AG08395 (cell line): ENCODE measurements around the gene NME4.
"Not testable (repeated sequence)": the region's sequence is repeated elsewhere in the genome, so short reads cannot be mapped to it uniquely, and the experiment has no call there.

ENCODE experiments used
- DNase-seq: peaks from one replicate; pipeline ENCODE4 v3.0.0; 2012; ENCODE audit warnings: mixed read lengths, low spot score

The NME4 gene

DNA sequence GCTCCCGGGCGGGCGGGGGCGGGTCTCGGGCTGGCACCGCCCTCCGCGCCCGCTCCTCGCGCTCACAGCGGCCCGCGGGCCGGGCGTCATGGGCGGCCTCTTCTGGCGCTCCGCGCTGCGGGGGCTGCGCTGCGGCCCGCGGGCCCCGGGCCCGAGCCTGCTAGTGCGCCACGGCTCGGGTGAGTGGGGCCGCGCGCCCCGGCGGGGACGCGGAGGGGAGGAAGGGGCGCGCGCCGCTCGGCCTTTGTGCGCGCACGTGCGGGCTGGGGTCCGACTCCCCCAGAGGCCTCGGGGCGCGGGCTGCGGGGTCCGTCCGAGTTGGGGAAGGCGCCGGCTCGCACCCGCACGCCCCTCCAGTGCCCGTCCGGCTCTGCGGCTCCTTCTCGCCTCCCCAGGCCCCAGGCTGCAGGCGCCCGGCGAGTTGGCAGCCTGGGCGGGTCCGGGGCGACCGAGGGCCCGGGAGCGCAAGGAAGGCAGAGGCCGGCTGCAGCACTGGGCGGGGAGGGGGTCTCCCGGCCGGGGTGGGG is at the start of gene NME4:
Gene NME4 (plus strand): TSS at position 65 of the 527 bp plus-strand sequence. CDS start 24 bp downstream, at position 89.
- DNase-seq: peak; percentile 42

DNA sequence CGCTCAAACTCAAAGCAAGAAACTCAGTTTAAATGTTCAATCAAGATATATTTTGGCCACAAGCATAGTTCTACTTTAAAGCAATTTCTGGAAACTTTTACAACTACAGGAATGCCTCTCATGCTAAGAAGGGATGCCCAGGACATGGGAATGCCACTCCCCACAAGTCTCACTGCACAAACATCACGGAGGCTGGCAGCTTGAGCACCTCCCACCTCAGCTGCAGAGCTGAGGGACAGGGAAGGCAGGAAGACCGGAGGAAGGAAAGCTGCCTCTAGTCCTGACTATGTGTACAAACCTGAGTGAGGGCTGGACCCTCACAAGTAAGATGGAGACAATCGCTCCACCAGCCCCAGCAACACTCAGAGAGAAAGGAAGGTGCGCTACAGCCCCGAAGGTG is 49.8 kb upstream of the NME4 start:
- DNase-seq: no peak

DNA sequence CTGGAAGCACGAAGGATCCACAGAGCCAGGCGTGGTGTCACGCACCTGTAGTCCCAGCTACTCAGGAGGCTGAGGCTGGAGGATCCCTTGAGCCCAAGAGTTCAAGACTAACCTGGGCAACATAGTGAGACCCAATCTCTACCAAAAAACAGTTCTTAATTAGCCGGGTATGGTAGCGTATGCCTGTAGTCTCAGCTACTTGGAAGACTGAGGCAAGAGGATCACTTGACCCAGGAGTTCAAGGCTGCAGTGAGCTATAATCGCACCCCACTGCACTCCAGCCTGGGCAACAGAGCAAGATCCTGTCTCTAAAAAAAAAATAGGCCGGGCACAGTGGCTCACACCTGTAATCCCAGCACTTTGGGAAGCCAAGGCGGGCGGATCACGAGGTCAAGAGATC is 48.5 kb upstream of the NME4 start:
- DNase-seq: not testable (repeated sequence)

DNA sequence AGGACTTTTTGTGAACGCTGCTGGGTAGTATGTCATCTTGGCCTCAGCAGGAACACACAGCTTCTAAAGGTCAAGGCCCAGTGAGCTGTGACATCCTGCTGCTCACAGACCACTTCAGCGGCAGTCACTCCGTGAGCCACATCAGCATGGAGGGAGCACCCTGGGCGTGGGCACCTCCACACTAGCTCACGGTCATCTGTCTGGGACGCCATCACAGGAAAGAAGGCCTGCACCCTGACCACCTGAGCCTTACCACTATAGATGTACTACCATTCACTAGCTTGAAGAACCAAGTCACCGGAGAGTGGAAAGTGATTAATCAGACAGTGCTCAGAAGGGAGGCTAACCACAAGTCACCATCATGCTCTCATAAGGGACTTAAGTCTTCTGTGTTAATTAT is 47.8 kb upstream of the NME4 start:
- DNase-seq: no peak

DNA sequence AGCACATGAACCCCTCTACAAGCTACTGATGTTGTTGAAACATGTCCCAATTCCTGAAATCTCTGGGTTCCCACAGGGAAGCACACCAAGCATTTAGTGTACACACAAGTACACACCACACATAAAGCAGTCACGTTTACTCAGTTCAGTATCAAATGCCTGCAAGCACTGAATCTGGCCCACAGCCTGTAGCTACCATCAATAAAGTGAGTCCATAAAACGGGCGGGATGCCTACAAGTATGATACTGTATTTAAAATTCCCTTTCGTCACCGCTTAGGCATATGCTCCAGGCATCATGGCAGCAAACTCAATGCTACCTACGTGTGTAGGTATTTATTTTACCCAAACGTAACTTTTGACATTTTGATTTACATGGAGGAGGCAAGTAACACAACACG is 46.8 kb upstream of the NME4 start:
- DNase-seq: no peak

DNA sequence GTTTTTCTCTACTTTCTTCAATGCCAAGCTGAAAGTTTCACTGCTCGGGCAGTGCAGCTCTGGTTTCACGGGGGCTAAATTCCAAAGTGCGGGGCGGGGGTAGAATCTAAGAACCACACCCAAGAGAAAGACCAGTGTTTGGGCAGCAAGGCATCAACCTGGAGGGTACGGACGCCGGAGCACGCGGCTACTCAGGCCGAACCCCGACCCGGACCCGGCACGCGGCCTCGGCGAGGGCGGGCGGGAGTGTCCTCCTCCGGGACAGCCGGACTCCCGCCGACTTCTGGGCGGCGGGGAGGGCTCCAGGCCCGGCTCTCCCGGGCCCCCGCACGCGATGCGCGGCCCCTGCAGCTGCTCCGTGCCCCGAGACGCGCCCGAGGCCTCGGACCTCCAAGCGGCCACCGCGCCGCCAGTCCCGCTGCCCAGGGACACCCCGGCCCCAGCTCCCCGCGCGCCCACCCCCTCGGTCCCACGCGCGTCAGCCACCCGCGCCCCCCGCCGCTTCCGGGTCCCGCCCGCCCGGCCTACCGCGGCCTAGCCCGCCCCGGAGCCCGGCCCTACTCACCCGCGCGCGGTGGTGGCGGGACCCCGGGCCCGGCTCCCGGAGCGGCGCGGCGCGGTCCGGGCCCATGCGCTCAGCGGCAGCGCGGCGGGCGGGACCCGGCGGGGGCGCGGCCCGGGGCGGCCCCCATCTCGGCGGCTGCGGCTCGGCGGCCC is 45.0 kb upstream of the NME4 start:
- peak; percentile 35 for DNase-seq

DNA sequence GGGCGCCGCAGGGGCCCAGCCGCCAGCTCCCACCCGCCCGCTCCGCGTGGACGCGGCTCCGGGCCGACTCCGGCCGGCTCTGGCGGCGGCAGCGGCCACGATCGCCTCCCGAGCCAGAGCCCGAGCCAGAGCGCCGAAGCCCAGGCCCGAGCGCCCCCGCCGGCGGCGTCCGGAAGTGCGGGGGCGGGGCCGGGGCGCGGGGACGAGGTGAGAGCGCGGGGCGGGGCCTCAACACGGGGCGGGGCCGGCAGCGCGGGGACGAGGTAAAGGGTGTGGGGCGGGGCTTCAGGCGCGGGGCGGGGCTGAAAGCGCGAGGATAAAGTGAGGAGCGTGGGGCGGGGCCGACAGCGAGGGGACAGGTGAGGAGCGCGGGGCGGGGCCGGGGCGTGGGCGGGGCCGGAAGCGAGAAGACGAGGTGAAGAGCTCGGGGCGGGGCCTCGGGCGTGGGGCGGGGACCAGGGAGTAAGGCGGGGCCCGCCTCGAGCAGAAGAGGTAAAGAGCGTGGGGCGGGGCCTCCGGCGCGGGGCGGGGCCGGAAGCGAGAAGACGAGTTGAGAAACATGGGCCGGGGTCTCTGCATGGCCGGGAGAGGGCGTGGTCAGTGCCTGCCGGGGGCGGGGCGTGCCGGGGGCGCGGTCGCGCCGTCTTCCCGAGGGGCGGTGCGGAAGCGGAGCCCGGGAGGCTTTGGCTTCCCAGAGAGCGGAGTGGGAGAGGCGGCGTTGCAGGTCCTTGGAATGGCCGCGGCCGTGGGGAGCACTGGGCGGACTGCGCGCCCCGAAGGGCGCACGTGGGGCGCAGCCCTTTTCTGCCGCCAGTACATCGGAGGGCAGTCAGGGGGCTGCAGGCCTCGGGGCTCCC is 44.2 kb upstream of the NME4 start, which contains the start of gene AXIN1:
Gene AXIN1 (minus strand): TSS at position 177 of the 857 bp plus-strand sequence. CDS start 5,698 bp downstream, outside the sequence.
- peak; percentile 92 for DNase-seq

DNA sequence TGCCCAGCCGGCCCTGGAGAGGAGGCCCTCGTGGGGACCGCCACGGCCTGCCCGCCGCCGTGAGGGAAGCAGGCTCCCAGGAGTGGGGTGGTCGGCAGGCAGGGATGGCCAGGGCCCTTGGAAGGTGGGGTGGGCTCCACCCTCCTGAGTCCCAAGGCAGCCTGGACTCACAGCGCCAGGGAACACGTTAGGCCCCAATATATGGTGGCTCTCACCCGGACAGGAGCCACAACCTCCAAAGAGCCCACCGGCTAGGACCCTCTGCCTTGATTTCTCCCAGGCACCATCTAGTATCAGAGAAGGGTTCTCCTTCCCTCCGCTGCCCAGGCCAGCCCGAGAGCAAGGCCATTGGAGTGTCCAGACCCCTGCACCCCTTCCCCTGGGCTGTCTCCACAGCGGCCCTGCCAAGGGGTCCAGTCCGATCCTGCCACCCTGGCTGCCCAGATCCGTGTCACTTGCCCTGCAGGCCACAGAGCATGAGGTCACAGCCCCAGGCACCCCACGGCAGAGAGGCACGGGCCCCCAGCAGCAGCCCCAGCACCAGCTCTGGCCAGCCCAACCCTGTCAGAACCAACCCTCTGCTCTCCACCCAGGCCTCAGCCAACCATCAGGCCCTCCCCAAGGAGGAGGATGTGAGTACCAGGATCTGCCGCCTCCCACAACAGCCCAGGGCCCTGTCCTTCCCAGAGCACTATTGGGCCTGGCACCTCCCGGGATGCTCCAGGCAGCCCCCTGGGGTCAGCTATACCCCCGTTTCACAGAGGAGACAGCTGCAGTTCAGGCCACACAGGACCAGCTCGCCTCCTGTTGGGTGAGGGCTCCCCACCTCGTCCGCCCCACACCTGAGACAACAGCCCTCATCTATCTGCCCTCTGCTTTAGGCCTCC is 43.4 kb upstream of the NME4 start:
- DNase-seq: no peak

DNA sequence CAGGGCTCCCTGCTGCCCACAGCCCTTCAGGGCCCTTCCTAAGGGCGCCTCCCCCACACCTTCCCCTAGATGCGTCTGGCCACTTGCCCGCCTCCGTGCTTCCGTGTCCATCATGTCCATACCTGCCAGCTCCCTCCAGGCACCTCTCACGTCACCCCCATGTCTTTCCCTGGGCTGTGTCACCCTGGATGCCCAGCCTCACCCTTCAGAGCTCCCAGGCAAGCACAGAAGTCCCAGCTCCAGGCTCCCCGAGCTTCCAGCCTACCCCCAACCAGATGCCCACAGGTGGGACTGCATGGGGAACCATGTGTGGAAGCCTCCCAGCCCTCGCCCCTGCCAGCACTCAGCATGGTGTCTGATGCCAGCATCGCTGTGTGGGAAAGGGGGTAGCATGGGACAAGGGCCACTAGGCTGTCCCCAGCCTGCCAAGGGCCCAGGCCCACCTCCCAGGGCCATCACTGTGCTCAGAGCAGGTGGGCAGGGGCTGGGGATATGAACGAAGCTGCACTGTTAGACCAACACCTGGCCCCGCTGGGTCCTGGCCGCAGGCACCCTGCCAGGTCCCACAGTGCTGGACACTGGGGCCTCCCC is 42.6 kb upstream of the NME4 start:
- no peak for DNase-seq

DNA sequence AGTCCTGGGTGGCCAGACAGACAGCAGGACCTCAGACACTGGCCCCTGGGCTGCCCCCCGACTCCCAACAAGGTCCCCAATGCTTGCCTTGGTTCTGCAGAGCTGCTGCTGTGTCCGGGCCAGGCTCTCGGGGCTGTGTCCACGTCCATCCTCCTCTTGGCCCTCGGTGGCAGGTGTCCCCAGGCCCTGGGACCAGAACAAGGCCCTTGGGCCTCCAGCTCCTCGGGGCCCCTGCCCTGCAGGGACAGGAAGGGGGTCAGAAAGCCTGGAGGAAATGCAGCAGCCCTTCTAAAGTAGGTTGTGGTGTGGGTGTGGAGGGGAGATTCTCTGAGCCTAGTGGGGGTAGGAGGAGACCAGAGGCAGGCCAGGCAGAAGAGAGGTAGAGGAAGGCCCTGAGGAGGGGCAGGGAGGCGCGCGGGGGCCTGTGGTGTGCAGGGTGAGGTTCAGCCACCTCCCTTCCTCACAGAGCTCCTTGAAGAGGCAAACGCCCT is 42.0 kb upstream of the NME4 start:
- DNase-seq: no peak

DNA sequence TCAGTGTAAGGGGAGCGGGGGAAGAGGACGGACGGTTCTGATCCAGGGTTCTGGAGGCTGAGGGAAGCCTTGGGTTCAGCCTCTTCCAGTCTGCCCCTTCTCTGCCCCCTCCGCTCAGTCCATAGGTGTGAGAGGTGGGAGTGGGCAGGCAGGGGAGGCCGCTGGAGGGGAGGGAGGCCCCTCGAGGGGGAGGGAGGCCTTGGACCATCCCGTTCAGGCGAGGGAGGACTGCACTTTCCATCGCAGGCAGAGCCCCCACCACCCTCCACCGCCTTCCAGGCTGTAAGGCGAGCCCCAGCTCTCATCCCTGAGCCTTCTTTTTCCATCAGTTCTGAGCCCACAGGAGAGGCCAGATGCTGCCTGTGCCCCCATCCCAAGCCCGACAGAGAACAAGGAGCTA is 40.3 kb upstream of the NME4 start:
- no peak for DNase-seq

DNA sequence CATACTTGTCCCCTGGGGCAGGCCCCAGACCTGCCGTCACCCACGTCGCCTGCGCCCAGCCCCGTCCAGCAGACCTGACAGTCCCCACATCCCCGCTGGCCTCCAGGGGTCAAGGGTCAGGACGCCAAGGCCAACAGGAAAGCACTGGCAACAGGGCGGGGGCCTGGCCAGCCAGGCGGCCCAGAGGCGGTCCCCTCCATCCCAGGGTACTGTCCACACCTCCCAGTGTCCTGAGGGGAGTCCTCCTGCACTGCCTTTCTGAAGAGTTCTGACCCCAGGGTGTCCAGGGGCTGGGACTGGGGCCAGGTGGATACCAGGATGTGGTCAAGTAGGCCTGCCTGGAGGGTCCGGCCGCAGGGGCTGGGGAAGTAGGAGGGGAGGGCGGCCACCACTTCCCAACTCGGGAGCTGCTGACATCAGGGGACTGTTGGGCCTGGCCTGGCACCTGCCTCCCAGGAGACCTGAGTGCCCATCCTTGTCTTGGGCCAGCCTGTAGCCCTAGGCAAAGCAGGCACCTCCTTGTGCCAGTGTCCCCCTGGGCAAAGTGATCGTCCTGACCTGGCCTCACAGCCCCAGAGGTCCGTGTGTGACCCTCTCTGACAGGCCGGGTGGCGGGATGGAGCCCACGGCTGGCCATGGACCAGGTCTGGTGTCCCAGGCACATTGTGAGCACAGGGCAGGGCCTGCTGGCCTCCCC is 37.8 kb upstream of the NME4 start:
- DNase-seq: no peak

DNA sequence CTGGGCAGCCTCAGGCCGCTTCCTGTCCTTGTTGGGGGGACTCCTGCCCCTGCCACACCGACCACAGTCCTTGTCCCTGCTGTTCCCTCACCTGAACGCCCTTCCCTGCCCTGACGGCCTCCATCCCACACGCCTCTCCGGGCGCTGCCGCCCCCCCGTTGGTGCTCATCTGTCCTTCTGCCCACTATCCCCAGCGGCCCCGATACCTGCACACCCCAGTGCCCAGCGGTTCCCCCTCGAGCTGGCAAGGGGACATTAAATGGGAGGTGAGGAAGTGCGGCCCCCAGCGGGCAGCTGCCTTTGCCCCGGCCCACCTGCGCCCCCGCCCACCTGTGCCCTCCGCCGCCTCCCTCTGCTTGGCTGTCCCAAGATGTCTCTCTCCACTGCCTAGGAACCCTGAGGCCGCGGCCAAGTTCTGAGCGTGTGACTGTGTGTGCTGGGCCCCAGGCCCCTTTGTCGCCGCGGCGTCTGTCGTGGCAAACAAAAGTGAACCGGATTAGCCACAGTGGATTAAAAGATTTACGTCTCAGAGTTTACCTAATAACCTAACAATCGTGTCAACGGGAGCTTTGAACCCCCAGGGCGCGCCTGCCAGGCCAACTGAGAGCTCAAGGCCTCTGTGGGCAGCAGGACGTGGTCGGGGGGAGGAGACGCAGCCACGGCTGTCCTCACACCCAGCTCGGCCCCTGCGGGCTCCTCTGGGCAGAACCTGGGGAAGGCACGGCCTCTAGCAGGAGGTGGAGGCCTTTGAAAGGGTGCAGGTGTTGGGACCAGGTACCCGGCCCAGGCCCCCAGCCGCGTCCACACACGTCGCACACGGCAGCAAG is 36.9 kb upstream of the NME4 start:
- DNase-seq: no peak

DNA sequence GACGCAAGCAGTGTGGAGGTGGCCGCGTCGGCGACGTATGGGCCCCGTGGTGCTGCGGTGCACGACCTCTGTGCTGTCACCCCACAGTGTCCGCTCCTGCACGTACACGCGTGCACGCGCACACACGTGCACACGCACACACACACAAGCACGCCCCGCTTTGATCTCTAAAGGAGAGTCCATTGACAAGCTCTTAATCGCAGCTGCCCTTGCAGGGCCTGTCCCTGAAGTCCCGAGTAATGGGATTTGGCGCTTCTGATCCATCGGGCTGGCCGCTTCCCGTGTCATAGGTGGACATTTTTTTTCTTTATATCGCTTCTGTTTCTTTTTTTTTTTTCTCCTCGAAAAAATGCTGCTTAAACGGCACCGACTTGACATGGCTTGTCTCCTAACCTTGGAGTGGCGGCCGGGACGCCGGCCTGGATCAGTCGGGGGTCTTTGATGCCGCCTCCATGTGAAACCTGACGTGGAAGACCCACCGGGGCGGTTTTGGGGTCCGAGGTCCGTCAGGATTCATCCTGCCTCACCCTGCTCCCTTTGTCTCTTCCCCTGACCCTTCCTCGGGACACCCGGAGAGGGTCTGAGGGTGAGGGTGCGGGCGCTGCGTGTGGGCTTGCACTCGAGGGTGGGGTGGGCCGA is 36.2 kb upstream of the NME4 start:
- no peak for DNase-seq

DNA sequence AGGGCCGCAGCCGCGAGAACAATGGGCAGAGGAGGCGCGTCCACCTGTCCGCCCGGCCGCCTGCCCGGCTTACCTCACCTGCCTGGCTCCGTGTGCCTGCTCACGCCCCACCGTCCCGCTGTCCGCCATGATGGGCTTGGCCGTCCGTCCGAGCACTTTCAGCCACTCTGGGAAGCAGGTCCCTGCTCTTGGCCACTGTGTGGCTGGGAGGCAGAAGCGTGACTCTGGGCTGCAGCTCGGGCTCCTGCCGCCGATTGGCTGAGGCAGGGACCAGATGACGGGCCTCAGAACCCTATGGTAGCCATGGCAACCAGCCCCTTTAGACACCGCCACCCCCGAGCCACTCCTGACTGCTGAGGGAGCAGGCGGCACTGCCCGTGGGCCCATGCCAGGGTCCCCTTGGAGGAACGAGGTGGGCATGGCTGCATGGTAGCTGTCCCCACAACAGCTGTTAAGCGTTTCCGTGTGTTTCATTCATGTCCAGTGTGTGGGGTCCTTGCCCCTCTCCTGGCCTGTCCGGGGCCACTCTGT is 35.6 kb upstream of the NME4 start:
- DNase-seq: no peak

DNA sequence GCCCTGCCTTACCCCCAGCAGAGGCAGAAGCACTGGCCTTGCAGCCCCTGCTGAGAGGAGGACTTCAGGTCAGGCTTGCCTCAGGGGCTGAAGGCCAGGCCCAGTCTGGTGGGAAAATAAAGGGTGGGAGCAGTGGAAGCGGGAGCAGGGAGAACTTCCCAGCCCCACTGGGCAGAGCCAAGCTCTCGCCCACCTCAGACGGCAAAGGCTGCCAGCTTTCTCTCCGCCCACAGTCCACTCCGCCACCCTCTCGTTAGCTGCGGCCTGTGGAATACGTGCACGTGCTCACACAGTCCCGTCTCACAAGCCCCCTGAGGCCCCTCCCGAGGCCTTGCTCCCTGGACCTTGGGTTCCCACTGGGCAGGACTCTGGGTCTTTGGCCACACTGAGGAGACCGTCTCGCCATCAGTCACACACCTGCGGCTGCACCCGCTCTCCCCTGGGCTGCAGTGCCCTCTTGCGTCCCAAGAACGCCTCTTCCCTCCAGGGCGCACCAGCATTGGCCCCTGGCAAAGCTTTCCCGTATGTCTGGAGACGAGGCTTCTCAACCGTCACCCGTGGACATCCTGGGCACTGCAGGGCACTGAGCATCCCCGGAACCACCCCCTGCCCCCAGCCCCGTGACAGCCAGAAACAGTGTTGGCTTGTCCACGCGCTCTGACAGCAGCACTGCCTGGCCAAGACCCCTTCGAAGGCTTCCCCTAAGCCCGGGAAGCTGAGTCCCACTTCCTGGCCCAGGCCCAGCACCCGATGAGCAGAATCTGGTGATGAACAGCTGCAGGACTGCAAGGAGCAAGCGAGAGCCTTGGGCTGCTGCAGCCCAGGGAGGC is 34.9 kb upstream of the NME4 start:
- DNase-seq: peak; percentile 84

DNA sequence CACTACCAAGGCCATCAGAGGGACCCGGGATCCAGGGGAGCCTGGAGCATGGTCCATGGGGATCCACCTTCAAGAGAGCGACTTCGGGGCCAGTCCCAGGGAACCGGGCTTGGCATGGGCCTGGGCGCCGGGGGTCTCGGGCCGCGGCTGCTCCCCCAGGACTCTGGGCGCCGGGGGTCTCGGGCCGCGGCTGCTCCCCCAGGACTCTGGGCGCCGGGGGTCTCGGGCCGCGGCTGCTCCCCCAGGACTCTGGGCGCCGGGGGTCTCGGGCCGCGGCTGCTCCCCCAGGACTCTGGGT is 34.3 kb upstream of the NME4 start:
- DNase-seq: not testable (repeated sequence)

DNA sequence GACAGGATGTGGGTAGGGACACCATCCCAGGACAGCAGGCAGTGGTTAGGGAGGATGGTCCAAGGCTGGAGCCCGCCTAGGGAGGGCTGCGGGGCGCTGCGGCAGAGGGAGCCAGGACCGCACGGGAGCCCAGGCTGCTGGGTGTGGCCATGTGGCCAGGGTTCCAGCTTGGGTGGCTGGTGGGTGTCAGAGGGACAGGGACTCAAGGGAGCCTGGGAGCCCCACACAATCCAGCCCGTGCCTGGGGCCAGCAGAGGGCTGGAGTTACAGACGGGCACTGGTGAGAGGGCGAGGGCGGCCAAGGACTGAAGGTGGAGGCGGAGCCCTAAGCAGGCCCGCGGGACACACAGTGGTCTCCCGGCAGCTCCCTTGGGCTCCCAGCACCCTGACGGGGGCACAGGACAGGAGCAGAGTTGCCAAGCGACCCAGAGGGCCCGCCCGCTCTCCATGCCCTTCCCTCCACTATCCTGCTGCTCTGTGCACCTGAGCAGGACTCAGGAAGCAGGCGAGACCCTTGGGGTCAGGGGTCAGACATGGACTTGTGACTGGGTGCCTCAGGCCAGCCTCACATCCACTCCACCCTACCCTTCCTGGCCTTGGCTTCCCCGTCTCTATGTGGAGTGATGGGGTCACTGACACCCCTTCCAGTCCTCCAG is 33.8 kb upstream of the NME4 start:
- no peak for DNase-seq
